ENCODE measurements around the gene GBGT1. TPM values are rescaled to one million over a fixed set of nuclear protein-coding genes. Genes with fewer than 3 reads are reported as not detected.

The GBGT1 gene
- total RNA-seq, 3 donors from 2014 or later (not counting 1 experiment from before 2014, with no cell fraction given): 1.4 to 2.2 (median 1.7) TPM

- Mint-ChIP-seq H3K9me3 (no peaks in the 10 kb centered on the region), H3K4me3 (peak overlapping the region; percentile 67), H3K36me3 (no peaks in the 10 kb centered on the region), H3K4me1 (peaks cover 46 to 64% of the 10 kb centered on the region in 2 donors), H3K27me3 (ENCODE audit: low read depth in 2 of 2) (no peaks in the 10 kb centered on the region), H3K27ac (peak overlapping the region; percentile 80 to 97)
- no peak for TF ChIP-seq CTCF (IDR thresholded peaks at IDR 0.05)
- intact Hi-C loops (cut with micrococcal nuclease): no loop called here
- Histone ChIP-seq H3K27me3 (ENCODE audit: control insufficient read depth, insufficient read depth, low read length) (no peaks in the 10 kb centered on the region), H3K4me3 (ENCODE audit: low read length) (no peak overlapping the region), H3K9me3 (ENCODE audit: control insufficient read depth, insufficient read depth, low read length) (no peaks in the 10 kb centered on the region), H3K27ac (ENCODE audit: low read length) (no peak overlapping the region), H3K4me1 (ENCODE audit: control insufficient read depth, insufficient read depth, low read length) (peaks cover 92% of the 10 kb centered on the region), H3K36me3 (ENCODE audit: control insufficient read depth, insufficient read depth, low read length) (no peaks in the 10 kb centered on the region)
- DNase-seq (no peak), ATAC-seq (no peak)
- WGBS (ENCODE audit: insufficient coverage): 89% methylated on average over 19 of the region's 21 CpGs
Measured at GRCh38 chr9:133119103-133119845, 44.4 kb downstream of the GBGT1 start.

GRCh38 chr9:133118568-133118967, 45.1 kb downstream of the GBGT1 start:
- no peak overlapping the region for H3K27ac ChIP-seq (ENCODE audit: low read length)
- H3K9me3 Mint-ChIP-seq: no peaks in the 10 kb centered on the region
- no peaks in the 10 kb centered on the region for H3K27me3 ChIP-seq (ENCODE audit: control insufficient read depth, insufficient read depth, low read length)
- H3K4me1 Mint-ChIP-seq: peaks cover 46 to 64% of the 10 kb centered on the region in 2 donors
- ATAC-seq (no peak), DNase-seq (no peak)
- H3K27ac Mint-ChIP-seq: peak overlapping the region; percentile 80 to 97
- no peaks in the 10 kb centered on the region for H3K36me3 ChIP-seq (ENCODE audit: control insufficient read depth, insufficient read depth, low read length)
- H3K4me3 Mint-ChIP-seq: peak overlapping the region; percentile 67
- H3K27me3 Mint-ChIP-seq (ENCODE audit: low read depth in 2 of 2): no peaks in the 10 kb centered on the region
- TF ChIP-seq CTCF (IDR thresholded peaks at IDR 0.05): no peak
- WGBS (ENCODE audit: insufficient coverage): 84% methylated on average over 3 of the region's 3 CpGs
- H3K36me3 Mint-ChIP-seq: no peaks in the 10 kb centered on the region
- intact Hi-C loops (cut with micrococcal nuclease): no loop called here
- no peaks in the 10 kb centered on the region for H3K9me3 ChIP-seq (ENCODE audit: control insufficient read depth, insufficient read depth, low read length)
- H3K4me3 ChIP-seq (ENCODE audit: low read length): no peak overlapping the region
- H3K4me1 ChIP-seq (ENCODE audit: control insufficient read depth, insufficient read depth, low read length): peaks cover 95% of the 10 kb centered on the region

GRCh38 chr9:133118179-133118520, 45.6 kb downstream of the GBGT1 start:
- Mint-ChIP-seq H3K4me3 (peak overlapping the region; percentile 67), H3K4me1 (peaks cover 51 to 64% of the 10 kb centered on the region in 2 donors), H3K9me3 (no peaks in the 10 kb centered on the region), H3K27me3 (ENCODE audit: low read depth in 2 of 2) (no peaks in the 10 kb centered on the region), H3K36me3 (no peaks in the 10 kb centered on the region), H3K27ac (peak overlapping the region; percentile 80 to 97)
- Histone ChIP-seq H3K4me1 (ENCODE audit: control insufficient read depth, insufficient read depth, low read length) (peaks cover 95% of the 10 kb centered on the region), H3K4me3 (ENCODE audit: low read length) (no peak overlapping the region), H3K27me3 (ENCODE audit: control insufficient read depth, insufficient read depth, low read length) (no peaks in the 10 kb centered on the region), H3K9me3 (ENCODE audit: control insufficient read depth, insufficient read depth, low read length) (no peaks in the 10 kb centered on the region), H3K36me3 (ENCODE audit: control insufficient read depth, insufficient read depth, low read length) (no peaks in the 10 kb centered on the region), H3K27ac (ENCODE audit: low read length) (no peak overlapping the region)
- ATAC-seq (no peak), DNase-seq (no peak)
- WGBS (ENCODE audit: insufficient coverage): 97% methylated on average over 3 of the region's 3 CpGs
- TF ChIP-seq CTCF (IDR thresholded peaks at IDR 0.05): no peak
- intact Hi-C loops (cut with micrococcal nuclease): no loop called here

All from natural killer cell (primary cell).